KMS-11 (cell line): ENCODE measurements around the gene DACT2.

ENCODE experiments used
- H2AFZ ChIP-seq: fragments of 200-600 bp; sonication (generic); 2 replicates; pipeline ENCODE4 v1.6.1; 2016; ENCODE audit warnings: antibody characterized with exemption, mixed run types, low read depth
- H3K27ac ChIP-seq: fragments of 200-600 bp; sonication (generic); 2 replicates; pipeline ENCODE4 v1.6.1; 2016; ENCODE audit warnings: mild to moderate bottlenecking, mixed run types
- H3K27me3 ChIP-seq: fragments of 200-600 bp; sonication (generic); 2 replicates; pipeline ENCODE4 v1.6.1; 2017; ENCODE audit warnings: mild to moderate bottlenecking, low read depth, mixed run types, moderate library complexity; ENCODE audit not compliant: insufficient read depth
- H3K36me3 ChIP-seq: fragments of 200-600 bp; sonication (generic); 2 replicates; pipeline ENCODE4 v1.6.1; 2017; ENCODE audit warnings: mild to moderate bottlenecking, mixed run types; ENCODE audit not compliant: insufficient read depth
- H3K4me1 ChIP-seq: fragments of 200-600 bp; sonication (generic); 2 replicates; pipeline ENCODE4 v1.6.1; 2016; ENCODE audit warnings: mild to moderate bottlenecking, low read depth, mixed run types; ENCODE audit not compliant: poor library complexity, severe bottlenecking
- H3K4me2 ChIP-seq: fragments of 200-600 bp; sonication (generic); 2 replicates; pipeline ENCODE4 v1.7.0; 2016; ENCODE audit warnings: mild to moderate bottlenecking, mixed run types
- H3K4me3 ChIP-seq: fragments of 200-600 bp; sonication (generic); IDR thresholded peaks from 2 replicates; pipeline ENCODE4 v1.6.1; 2017; ENCODE audit warnings: low read depth, low read length, mixed read lengths; ENCODE audit not compliant: insufficient read depth
- H3K79me2 ChIP-seq: fragments of 200-600 bp; sonication (generic); 2 replicates; pipeline ENCODE4 v1.6.1; 2016; ENCODE audit warnings: low read depth, mixed run types; ENCODE audit not compliant: insufficient read depth
- H3K9ac ChIP-seq: fragments of 200-600 bp; sonication (generic); 2 replicates; pipeline ENCODE4 v1.6.1; 2016; ENCODE audit warnings: mild to moderate bottlenecking, mixed run types
- H4K20me1 ChIP-seq: fragments of 200-600 bp; sonication (generic); 2 replicates; pipeline ENCODE4 v1.6.1; 2016; ENCODE audit warnings: mild to moderate bottlenecking, mixed run types; ENCODE audit not compliant: insufficient read depth
- TF ChIP-seq, protein P1 (sequence below): fragments of 200-600 bp; sonication (generic); conservative IDR thresholded peaks from 2 replicates; pipeline ENCODE4 v1.6.1; 2017; ENCODE audit warnings: low read depth, mild to moderate bottlenecking, antibody characterized with exemption, low read length, moderate library complexity, mixed read lengths

The DACT2 gene

DNA sequence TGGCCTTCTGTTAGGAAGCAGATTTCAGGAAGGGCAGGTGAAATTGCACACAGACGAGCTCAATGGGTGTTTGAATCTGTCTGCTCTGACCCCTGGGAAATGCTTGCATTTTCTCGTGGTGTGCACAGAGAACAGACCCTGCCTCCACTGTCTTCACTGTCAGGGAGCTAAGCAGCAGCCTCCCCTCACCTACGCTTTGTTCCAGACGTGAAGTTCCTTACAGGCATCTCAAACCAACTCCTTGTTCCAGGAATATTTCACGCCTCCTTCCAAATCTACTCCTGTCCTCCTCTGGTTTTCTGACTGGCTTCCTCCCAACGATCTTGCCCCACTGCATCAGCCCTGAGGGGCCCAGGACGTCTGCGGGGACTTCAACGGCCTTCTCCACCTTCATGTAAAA, 13.7 kb downstream of the DACT2 start:
- H3K79me2 ChIP-seq = no peaks in the 10 kb centered on the region
- H3K9ac ChIP-seq = no peak overlapping the region
- H3K27ac ChIP-seq = no peak overlapping the region
- H3K36me3 ChIP-seq = no peaks in the 10 kb centered on the region
- H3K4me1 ChIP-seq = no peaks in the 10 kb centered on the region
- no peaks in the 10 kb centered on the region for H3K27me3 ChIP-seq
- no peaks in the 10 kb centered on the region for H4K20me1 ChIP-seq
- H3K4me2 ChIP-seq = no peak overlapping the region
- TF ChIP-seq, protein P1, sequence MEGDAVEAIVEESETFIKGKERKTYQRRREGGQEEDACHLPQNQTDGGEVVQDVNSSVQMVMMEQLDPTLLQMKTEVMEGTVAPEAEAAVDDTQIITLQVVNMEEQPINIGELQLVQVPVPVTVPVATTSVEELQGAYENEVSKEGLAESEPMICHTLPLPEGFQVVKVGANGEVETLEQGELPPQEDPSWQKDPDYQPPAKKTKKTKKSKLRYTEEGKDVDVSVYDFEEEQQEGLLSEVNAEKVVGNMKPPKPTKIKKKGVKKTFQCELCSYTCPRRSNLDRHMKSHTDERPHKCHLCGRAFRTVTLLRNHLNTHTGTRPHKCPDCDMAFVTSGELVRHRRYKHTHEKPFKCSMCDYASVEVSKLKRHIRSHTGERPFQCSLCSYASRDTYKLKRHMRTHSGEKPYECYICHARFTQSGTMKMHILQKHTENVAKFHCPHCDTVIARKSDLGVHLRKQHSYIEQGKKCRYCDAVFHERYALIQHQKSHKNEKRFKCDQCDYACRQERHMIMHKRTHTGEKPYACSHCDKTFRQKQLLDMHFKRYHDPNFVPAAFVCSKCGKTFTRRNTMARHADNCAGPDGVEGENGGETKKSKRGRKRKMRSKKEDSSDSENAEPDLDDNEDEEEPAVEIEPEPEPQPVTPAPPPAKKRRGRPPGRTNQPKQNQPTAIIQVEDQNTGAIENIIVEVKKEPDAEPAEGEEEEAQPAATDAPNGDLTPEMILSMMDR = no peak
- H2AFZ ChIP-seq = no peak overlapping the region
- H3K4me3 ChIP-seq = no peak overlapping the region

DNA sequence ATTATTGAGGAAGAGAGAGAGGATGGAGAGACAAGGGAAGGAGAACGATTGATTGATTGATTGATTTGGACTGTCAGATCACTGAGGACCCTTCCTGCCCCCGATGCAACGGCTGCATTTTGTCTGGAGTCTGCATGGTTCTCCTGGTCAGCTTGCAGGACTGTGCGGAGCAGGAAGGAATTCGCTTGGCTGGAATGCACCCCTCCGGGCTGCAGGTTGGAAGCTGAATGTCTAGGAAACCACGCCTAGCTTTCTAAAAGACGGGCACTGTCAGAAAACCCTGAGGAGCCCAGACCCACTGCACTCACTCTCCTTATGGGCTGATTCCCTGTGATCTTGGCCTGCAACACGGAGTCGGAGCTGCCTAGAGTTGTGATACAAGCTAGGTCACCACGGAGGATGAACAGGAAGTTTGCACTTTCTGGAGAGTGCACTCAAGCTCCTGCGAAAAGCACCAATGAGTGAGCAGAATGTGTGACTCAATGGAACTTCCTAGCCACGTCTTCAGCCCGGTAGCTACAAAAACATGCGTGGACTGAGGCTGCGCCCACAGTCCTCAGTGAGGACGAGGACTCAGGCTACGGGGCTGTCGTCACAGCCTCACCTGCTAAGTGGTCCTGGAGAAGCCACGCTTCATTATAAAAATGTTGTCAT, 14.4 kb downstream of the DACT2 start:
- Histone ChIP-seq H3K27ac (no peak overlapping the region), H3K9ac (no peak overlapping the region), H3K27me3 (no peaks in the 10 kb centered on the region), H3K79me2 (no peaks in the 10 kb centered on the region), H3K36me3 (no peaks in the 10 kb centered on the region), H3K4me2 (no peak overlapping the region), H3K4me3 (no peak overlapping the region), H2AFZ (no peak overlapping the region), H4K20me1 (no peaks in the 10 kb centered on the region), H3K4me1 (no peaks in the 10 kb centered on the region)
- TF ChIP-seq, protein P1 = no peak

DNA sequence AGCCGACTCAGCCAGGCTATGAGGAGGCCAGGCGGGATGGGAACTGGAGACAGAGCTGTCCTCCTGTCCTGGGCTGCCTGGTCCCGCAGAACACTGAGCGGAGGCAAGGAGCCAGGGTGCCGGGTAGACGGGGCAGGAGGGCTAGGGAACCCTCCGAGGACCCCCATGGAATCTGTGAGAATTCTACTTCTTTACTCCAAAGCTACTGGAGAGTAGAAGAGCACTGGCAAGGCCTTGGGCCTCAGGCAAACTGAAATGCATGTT, 14.9 kb downstream of the DACT2 start:
- H4K20me1 ChIP-seq = no peaks in the 10 kb centered on the region
- no peak overlapping the region for H2AFZ ChIP-seq
- TF ChIP-seq, protein P1 = no peak
- H3K4me3 ChIP-seq = no peak overlapping the region
- no peak overlapping the region for H3K27ac ChIP-seq
- no peak overlapping the region for H3K4me2 ChIP-seq
- H3K27me3 ChIP-seq = no peaks in the 10 kb centered on the region
- no peaks in the 10 kb centered on the region for H3K4me1 ChIP-seq
- no peaks in the 10 kb centered on the region for H3K36me3 ChIP-seq
- no peaks in the 10 kb centered on the region for H3K79me2 ChIP-seq
- H3K9ac ChIP-seq = no peak overlapping the region

DNA sequence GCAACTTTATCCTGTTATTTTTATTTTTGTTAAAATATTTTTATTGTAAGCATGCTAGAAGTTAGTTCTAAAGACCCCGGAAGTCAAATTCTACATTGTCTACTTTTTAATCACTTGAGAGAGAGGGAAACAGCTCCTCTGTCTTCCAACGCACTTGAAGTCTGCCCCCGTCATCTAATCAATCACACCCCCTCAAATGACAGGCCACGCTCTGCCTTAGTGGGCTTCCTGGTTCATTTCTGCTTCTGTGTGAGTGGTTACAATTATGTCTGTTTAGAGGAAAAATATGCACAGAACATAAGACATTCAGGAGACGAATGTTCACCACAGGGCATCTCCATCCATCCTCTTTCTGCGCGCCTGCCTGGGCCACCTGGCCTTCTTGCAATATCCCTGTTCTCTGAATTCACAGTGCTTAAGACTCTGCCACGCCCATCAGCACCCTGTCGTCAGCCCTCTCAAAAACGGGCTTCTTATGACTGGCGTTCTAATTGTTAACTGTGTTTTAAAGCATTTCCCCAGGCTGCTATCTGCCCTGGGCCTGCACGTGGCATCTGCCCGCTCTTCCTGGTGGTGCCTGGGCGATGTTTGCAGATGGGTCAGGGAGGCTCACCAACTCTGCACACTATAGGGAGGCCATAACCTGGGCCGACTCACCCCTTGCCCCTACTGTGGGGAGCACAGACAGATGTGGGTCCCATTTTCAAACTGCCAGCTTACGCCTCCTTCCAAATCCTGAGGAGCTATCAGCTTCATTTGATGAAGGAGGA, 15.4 kb downstream of the DACT2 start:
- Histone ChIP-seq H4K20me1 (no peaks in the 10 kb centered on the region), H3K4me1 (no peaks in the 10 kb centered on the region), H2AFZ (no peak overlapping the region), H3K4me2 (no peak overlapping the region), H3K27ac (no peak overlapping the region), H3K36me3 (no peaks in the 10 kb centered on the region), H3K4me3 (no peak overlapping the region), H3K79me2 (no peaks in the 10 kb centered on the region), H3K9ac (no peak overlapping the region), H3K27me3 (no peaks in the 10 kb centered on the region)
- TF ChIP-seq, protein P1 = no peak
